Dedifferentiated amniotic fluid mesenchymal stem cell (primary cell): Measurements from ENCODE around the gene TNFSF13.

Source experiments
- DNase-seq: peaks from one replicate; pipeline ENCODE4 v3.0.0-alpha.2; 2016; ENCODE audit errors: extremely low spot score

TNFSF13 gene, protein sequence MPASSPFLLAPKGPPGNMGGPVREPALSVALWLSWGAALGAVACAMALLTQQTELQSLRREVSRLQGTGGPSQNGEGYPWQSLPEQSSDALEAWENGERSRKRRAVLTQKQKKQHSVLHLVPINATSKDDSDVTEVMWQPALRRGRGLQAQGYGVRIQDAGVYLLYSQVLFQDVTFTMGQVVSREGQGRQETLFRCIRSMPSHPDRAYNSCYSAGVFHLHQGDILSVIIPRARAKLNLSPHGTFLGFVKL

DNA sequence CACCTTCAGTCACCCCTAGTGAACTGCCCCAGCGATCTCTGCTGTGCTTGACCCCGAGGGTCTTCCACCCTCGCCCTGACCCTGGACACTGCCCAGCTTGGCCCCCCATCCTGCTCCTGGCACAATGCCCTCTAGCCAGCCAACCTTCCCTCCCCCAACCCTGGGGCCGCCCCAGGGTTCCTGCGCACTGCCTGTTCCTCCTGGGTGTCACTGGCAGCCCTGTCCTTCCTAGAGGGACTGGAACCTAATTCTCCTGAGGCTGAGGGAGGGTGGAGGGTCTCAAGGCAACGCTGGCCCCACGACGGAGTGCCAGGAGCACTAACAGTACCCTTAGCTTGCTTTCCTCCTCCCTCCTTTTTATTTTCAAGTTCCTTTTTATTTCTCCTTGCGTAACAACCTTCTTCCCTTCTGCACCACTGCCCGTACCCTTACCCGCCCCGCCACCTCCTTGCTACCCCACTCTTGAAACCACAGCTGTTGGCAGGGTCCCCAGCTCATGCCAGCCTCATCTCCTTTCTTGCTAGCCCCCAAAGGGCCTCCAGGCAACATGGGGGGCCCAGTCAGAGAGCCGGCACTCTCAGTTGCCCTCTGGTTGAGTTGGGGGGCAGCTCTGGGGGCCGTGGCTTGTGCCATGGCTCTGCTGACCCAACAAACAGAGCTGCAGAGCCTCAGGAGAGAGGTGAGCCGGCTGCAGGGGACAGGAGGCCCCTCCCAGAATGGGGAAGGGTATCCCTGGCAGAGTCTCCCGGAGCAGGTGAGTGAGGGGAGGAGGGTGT lies at the start of gene TNFSF13:
Gene TNFSF13 (plus strand): TSS at position 207 of the 776 bp plus-strand sequence. CDS start 290 bp downstream, at position 497.
- no peak for DNase-seq

DNA sequence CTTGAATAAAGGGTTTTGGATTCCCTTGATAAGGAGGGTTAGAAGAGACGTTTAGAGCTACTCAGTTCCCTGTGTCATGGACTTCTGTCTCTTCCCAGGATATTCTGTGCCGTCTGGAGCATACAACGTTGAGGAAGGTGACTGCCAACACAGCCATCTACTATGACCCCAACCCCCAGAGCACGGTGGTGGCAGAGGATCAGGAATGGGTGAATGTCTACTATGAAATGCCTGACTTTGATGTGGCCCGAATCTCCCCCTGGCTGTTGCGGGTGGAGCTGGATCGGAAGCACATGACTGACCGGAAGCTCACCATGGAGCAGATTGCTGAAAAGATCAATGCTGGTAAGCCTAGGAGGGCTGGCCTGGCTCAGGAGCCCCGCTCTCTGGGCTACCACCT lies 49.7 kb upstream of the TNFSF13 start:
- DNase-seq = no peak

DNA sequence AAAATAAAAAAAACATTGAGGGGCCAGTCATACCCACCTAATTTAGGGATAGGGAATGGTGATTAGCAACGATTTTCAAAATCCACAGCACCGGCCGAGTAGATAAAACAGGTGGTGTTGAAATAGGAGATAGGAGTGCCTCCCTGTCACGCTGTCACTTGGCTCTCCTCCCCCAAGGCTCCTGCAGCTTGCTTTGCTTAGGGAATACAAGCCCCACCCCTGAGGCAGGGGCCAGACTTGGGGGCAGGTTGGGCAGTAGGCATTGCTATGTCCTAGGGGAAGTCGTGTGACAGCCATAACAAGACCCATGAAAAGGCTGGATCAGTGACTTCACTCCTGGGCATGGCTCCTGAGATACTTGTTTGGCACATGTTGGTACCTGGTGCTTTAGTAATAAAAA lies 48.6 kb upstream of the TNFSF13 start:
- DNase-seq = no peak

DNA sequence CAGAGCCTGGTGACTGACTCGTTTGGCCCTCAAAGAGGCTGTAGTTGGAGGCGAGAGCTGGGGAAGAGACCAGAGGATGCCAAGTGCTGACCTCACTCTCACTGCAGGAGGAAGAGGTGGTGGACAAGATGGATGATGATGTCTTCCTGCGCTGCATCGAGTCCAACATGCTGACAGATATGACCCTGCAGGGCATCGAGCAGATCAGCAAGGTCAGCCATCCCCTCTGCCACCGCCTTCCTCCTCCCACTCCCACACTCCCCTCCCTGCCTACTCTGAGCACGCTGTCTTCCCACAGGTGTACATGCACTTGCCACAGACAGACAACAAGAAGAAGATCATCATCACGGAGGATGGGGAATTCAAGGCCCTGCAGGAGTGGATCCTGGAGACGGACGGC lies 47.4 kb upstream of the TNFSF13 start:
- no peak for DNase-seq

DNA sequence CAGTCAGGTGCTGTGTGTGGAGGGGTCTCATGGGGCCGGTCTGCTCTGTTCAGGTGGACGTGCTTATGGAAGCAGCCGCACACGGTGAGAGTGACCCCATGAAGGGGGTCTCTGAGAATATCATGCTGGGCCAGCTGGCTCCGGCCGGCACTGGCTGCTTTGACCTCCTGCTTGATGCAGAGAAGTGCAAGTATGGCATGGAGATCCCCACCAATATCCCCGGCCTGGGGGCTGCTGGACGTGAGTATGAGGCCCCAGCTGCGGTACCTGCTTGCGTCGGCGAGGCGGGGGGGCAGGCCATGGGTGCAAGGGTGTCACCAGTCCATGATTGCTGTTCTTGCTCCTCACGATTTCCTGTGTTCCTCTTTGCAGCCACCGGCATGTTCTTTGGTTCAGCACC lies 46.4 kb upstream of the TNFSF13 start:
- DNase-seq = no peak

DNA sequence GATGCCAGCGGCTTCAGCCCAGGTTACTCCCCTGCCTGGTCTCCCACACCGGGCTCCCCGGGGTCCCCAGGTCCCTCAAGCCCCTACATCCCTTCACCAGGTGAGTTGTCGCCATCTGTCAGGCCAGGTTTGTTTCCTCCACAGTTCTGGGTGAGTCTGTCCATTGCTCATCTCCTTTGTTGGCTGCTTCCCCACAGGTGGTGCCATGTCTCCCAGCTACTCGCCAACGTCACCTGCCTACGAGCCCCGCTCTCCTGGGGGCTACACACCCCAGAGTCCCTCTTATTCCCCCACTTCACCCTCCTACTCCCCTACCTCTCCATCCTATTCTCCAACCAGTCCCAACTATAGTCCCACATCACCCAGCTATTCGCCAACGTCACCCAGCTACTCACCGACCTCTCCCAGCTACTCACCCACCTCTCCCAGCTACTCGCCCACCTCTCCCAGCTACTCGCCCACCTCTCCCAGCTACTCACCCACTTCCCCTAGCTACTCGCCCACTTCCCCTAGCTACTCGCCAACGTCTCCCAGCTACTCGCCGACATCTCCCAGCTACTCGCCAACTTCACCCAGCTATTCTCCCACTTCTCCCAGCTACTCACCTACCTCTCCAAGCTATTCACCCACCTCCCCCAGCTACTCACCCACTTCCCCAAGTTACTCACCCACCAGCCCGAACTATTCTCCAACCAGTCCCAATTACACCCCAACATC lies 45.6 kb upstream of the TNFSF13 start:
- DNase-seq = no peak

DNA sequence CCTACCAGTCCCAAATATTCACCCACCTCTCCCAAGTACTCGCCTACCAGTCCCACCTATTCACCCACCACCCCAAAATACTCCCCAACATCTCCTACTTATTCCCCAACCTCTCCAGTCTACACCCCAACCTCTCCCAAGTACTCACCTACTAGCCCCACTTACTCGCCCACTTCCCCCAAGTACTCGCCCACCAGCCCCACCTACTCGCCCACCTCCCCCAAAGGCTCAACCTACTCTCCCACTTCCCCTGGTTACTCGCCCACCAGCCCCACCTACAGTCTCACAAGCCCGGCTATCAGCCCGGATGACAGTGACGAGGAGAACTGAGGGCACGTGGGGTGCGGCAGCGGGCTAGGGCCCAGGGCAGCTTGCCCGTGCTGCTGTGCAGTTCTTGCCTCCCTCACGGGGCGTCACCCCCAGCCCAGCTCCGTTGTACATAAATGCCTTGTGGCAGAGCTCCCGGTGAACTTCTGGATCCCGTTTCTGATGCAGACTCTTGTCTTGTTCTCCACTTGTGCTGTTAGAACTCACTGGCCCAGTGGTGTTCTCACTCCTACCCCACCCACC lies 44.6 kb upstream of the TNFSF13 start:
- no peak for DNase-seq

DNA sequence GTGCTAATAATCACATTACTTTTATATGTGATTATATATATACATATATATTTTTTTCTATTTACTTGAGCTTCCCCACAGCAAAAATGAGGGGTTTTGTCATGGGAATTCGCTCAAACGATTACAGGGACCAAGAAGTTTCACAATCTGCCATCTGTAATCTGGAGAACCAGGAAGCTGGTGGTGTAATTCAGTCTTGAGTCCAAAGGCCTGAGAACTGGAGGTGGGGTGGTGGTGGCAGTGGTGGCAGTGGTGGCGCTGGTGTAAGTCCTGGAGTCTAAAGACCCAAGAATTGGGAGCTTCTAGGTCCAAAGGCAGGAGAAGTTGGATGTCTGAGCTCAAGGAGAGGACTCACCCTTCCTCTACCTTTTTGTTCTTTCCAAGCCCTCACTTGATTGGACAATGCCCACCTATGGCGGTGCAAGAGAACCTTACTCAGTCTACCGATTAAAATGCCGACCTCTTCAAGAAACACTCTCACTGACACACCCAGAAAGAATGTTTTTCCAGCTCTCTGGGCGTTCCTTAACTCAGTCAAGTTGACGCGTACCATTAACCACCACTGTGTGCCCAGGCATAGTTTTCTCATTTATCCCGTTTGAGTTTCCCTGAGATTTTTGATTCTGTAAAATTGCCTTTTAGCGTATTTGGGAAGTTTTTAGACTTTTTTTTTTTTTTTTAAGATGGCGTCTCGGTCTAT lies 42.5 kb upstream of the TNFSF13 start:
- no peak for DNase-seq

DNA sequence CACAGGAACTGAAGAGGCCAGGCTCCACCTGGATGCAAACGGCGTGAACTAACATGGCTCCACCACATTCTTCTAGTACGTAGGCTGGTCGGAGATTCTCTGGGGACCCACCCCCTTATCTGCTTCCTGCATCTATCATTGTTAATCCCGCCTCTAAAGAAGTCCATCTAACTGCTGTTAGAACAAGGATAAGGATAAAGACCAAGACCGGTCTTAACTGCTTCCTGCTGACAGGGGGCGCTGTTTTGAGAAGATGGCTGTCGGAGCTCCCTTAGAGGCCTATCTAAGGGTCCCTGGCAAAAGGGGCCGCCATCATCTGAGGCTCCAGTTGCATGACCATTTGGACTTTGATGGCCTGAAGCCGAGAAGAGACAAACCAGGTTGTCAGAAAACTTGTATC lies 35.5 kb upstream of the TNFSF13 start:
- DNase-seq = no peak

DNA sequence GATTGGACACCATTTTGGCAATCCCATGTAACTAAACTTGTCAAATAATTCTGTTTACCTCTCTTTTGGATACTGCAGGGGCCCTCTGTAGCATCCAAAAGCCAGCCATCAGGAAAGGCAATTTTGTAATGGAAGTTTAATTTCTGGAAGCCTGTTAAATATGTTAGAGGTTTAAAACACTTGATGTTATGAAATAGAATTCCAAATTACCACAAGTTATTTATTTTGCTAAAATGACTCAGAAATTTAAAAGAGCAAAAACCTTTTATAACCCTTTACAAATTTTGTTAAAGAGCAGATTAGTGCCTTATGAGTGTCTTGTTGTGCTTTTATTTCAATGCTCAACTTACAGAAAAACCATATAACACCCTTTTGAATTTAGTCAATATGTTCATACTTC lies 29.7 kb upstream of the TNFSF13 start:
- DNase-seq = no peak

DNA sequence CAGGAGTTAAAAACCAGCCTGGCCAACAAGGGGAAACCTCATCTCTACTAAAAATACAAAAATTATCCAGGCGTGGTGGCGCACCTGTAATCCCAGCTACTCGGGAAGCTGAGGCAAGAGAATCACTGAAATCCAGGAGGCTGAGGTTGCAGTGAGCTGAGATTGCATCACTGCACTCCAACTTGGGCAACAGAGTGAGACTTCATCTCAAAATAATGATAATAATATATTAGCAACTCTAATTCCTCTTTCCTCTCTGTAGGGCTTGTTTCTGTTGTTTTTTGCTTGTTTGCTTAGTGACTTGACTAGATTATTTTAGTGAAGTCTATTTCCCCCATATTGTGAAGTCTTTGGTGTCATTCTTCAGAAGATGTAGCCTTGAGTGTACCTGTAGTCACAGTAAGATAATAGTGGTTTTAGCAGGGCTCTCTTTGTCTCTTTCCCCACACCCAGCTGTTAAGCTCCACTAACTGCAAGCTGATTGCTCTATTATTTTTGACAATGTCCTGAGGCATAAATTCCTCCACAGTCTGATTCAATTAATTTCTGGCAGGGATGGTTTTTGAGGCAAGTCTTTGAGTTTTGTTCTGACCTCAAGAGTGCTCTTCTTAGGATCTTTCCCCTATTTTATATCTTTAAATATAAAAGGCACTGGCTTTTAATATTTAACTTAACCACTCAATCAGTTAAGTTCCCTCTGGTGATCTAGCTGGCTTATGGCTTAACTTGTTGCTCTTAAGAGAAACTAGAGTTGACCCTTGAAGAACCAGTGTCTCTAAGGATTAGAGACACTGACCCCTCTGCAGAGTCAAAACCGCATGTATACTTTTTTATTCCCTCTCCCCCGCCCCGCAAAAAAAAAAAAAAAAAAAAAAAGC lies 28.3 kb upstream of the TNFSF13 start:
- no peak for DNase-seq

DNA sequence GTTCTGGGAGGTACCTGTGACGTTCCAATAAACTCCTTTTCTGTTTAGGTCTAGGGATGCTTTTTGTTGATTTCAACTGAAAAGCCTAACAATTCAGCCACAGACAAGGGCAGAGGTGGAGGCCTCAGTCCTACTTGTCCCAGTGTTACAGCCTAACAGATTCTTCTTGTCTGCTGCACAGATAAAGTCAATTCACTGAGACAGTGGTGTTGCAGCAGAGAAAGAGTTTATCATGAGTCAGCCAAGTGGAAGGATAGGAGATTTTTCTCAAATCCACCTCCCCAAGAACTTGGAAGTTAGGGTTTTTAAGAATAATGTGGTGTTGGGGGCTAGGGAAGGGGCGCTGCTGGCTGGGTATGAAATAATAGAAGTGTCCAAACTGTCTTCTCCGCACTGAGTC lies 20.5 kb upstream of the TNFSF13 start:
- DNase-seq = no peak

DNA sequence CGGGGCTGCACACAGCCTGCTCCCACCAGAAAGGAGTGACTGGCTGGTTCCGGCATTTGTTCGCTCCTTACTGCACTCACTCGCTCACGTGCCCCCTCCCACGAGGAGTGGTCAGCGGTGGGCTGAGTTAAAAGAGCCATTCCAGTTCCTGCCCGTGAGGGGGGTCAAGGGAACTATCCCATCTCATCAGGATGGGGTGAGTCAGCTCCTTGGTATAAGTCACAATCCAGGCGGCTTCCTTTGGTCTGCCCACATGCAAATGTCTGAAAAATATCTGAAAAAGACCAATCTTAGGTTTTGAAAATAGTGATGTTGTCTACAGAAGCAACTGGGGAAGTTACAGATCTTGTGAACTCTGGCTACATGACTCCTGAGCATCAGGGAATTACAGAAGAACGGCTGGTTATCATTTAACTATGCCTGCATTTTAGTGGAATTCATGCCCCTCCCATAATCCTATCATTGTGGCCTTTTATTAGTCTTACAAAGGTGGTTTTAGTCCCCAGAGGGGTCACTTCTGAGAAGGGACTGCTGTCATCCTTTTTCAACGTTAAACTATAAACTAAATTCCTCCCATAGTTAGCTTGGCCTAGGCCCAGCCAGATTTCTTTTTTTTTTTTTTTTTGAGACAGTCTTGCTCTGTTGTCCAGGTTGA lies 19.5 kb upstream of the TNFSF13 start:
- no peak for DNase-seq

DNA sequence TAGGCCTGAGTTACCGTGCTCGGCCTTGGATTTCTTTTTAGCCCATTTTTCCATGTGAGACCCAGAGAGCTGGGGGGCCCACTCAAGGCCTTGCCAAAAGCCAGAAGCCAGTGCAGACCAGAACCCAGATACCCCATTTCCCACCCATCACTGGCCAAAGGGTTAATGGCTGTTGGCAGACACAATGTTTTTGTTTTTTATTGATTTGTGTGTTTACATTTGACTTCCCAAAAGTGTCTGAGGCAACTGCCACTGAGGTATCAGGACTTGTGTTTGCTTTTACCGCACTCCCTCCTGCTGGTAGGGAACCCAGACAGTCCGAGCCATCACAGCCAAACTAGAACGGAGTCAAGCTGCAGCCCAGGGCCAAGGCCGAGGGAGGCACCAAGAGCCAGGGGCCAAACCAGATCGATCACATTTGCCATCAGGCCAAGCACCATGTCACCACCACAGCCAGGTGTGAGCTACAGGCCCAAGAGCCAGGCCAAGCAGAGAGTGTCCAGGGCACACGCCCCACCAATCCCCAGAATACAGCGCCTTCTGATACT lies 17.4 kb upstream of the TNFSF13 start:
- DNase-seq = no peak

DNA sequence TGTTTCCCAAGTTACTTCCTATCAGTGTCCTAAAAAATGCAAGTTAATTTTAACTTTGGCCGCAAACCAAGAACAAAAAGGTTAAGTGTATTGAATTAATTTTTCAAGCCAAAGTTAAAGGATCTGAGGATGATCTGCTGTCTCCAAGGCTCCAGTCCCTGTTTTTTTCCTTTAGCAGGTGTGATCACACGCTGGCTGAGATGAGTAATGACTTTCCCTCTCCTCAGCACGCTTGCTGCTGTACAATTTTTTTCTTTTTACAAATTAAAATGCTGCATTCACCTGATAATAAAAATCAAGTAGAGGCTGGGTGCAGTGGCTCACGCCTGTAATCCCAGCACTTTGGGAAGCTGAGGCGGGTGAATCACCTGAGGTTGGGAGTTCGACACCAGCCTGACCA lies 13.6 kb upstream of the TNFSF13 start:
- DNase-seq = no peak

DNA sequence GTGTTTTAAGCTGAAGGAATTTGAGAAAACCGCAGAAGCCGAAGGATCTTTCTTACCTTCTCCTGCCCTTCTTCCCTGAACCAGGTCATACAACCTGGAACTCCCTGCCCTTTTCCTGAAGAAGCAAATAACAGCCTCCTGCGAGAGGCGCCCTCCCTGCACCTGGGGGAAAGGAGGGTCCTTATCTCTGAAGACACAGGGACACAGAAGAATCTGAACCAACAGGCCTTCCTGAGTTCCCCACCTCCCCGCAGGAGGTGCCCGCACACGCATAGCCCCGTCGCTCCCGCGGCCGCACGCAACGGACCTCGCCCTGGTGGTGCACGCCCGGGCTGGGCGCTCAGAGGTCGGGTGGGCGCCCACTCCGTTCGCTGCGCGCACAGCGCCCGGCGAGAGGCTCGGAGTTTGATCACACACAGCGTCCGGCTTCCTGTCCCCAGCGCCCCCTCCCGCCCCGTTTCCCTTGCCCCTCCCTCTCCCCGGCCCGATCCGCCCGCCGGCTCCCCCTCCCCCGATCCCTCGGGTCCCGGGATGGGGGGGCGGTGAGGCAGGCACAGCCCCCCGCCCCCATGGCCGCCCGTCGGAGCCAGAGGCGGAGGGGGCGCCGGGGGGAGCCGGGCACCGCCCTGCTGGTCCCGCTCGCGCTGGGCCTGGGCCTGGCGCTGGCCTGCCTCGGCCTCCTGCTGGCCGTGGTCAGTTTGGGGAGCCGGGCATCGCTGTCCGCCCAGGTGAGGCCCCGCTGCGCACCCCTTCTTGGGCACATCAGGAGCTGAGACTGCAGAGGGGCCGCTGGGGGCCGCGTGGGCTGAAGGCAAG lies 9.8 kb upstream of the TNFSF13 start, which contains the start of gene TNFSF12:
Gene TNFSF12 (plus strand): TSS at position 474 of the 816 bp plus-strand sequence. CDS start 96 bp downstream, at position 570.
- no peak for DNase-seq

DNA sequence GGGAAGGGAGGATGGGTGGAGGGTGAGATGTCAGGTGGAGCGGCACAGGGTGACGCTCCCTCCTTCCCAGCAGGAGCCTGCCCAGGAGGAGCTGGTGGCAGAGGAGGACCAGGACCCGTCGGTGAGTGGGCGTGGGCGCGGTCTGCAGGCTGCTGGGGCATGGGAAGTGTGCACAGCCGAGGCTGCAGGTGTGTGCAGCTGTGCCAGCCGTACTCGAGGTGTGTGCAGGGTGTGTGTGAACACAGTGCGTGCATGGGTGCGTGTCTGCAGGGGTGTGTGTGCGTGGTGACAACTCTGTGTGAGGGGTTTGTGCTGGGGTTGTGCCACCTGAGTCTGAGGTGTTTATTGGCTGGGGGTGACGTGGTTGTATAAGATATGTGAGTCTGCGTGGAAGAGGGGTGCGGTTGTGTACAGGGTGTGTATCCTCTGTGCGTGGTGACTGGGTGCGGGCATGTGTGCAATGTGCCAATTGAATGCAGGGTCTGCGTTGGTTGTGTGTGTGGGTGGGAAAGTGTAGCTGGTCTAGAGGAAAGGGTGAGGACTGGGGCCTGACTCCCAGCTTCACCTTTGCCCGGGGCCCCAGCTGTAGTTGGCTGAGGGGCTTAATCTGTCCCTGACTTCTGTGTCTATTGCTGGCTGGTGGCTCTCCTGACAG lies 9.0 kb upstream of the TNFSF13 start:
- DNase-seq = no peak

DNA sequence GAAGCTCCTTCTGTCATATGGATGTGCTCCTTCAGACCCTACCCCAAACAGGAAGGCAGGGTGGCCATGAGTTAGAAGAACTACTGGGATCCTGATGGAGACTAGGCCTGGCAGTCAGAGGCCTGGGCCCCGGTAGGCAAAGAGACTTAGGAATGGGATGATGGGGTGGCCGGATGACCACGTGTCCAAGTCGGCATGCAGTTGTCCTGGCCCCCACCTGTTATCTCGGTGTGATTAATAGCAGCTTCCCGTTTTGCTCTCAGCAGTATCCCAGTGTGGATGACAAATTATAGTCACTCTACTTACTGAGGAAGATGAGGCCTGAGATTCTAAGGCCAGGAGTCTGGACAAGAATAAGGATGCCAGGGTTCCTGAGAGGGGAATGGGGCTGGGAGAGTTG lies 8.2 kb upstream of the TNFSF13 start:
- DNase-seq = no peak

DNA sequence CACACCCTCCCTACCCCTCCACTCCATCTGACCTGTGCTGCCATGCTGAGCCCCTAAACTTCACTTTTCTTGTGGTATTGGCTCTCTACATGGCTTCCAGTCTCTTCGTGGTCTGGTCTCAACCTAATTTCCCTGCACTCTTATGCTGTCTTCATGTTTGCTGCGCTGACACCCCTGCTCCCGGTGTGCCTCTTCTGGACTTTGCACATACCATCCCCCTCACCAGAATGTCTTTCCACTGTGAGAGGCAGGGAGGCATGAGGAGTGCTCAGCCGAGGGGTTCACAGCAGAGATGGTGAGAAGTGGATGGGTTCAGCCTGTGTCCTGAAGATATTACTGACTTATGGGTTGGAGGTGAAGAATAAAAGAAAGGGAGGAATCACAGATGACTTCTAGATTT lies 7.2 kb upstream of the TNFSF13 start:
- no peak for DNase-seq
